Heart right ventricle (tissue), 16 donors: ENCODE results near the gene C20orf202. TPM values are rescaled to one million over a fixed set of nuclear protein-coding genes. Genes with fewer than 3 reads are reported as not detected.
A peak's percentile ranks its signal among the peaks of the same experiment; 100 is the strongest.

Experiments
- ATAC-seq, 8 donors: fragments of 200-7000 bp; cut with Tn5 transposase; one replicate each; pipeline ENCODE4 v1.9.1; 2020; ENCODE audit warnings: mild to moderate bottlenecking in 8 of 8, moderate library complexity in 8 of 8, moderate number of reproducible peaks in 1 of 8
- DNase-seq, 2 donors: peaks; one replicate each; pipeline ENCODE4 v3.0.0-alpha.2; 2020
- H3K27ac ChIP-seq, 10 donors: fragments of 200-600 bp; sonication (generic) in 2 of 10; one replicate each; pipeline versions ENCODE4 v1.5.0 to v1.8.0; 2020 to 2022; ENCODE audit warnings: mild to moderate bottlenecking in 3 of 10
- H3K27me3 ChIP-seq, 7 donors: fragments of 200-600 bp; one replicate each; pipeline ENCODE4 v1.8.0; 2021 to 2022; ENCODE audit warnings: mild to moderate bottlenecking in 2 of 7
- H3K36me3 ChIP-seq, 9 donors: fragments of 200-600 bp; sonication (generic) in 1 of 9; one replicate each; pipeline versions ENCODE4 v1.5.0 to v1.8.0; 2020 to 2022; ENCODE audit warnings: mild to moderate bottlenecking in 2 of 9
- H3K4me1 ChIP-seq, 9 donors: fragments of 200-600 bp; sonication (generic) in 1 of 9; one replicate each; pipeline versions ENCODE4 v1.5.0 to v1.8.0; 2020 to 2022; ENCODE audit warnings: mild to moderate bottlenecking in 4 of 9
- H3K4me3 ChIP-seq, 10 donors: fragments of 200-600 bp; sonication (generic) in 2 of 10; one replicate each; pipeline versions ENCODE4 v1.5.0 to v1.8.0; 2020 to 2022; ENCODE audit warnings: mild to moderate bottlenecking in 7 of 10, moderate library complexity in 2 of 10
- H3K9me3 ChIP-seq, 11 donors: fragments of 200-600 bp in 10 of 11; sonication (generic) in 2 of 11; one replicate each; pipeline versions ENCODE4 v1.5.0 to v1.8.0; 2013 to 2022; ENCODE audit warnings: mild to moderate bottlenecking in 2 of 11, control low read depth in 1 of 11, moderate library complexity in 1 of 11
- CTCF ChIP-seq, 9 donors: fragments of 200-600 bp; sonication (generic) in 2 of 9; IDR thresholded peaks; one replicate each; pipeline versions ENCODE4 v1.5.0 to v1.8.0; 2021 to 2022; ENCODE audit warnings: antibody characterized with exemption in 9 of 9, mild to moderate bottlenecking in 5 of 9, moderate library complexity in 1 of 9
- WGBS, 2 donors: extraction: QIAGEN DNeasy Blood & Tissue Kit; methylation state at CpG; one replicate each; pipeline ENCODE4 v1.1.7; 2013; ENCODE audit warnings: inconsistent platforms in 1 of 2; 5-methylcytosine and 5-hydroxymethylcytosine counted together
- intact Hi-C, 10 donors: fragments of 100-400 bp; cut with DNase I; formaldehyde crosslinking; loops; one replicate each; pipeline versions ENCODE4 v1.11.1 to v1.14.2; 2022
- polyA plus RNA-seq, 2 donors: library from polyadenylated mRNA; stranded (reverse); fragments of 200-250 nt; gene quantifications; one replicate each; pipeline ENCODE4 v1.2.3, GENCODE V29; 2013
- total RNA-seq, 10 donors: library from RNA; stranded (reverse); fragmentation: NEBNext Ultra II Directional in 3 of 10; extraction: Animal tissue kit (Norgen Biotek cat#: 25700) in 3 of 10; gene quantifications; one replicate each; pipeline versions ENCODE4 v1.2.1 to v1.2.4, GENCODE V29; 2021 to 2023
- donor health status: Arrhythmogenic right ventricular cardiomyopathy.
- donor health status: ischemic (EF 13 %, LVEDD 7.1; RV severe dilation, severe dysfunction).
- donor health status: healthy with polysubstance abuse.
- donor health status: DM: no; HTN: yes; CAD: no.
- donor health status: DM: no; HTN: no; CAD: no.
- donor health status: ischemic (EF 25% LVEDD 6.9; RV normal size, moderate dysfunction).
- donor health status: ischemic (EF 25% LVEDD 5.7; RV mildly dilated, moderate dysfunction).
- donor health status: healthy.
- donor health status: DM: yes; HTN: yes; CAD: no.
- donor health status: Ischemic cardiomyopathy.
- donor health status: ischemic (EF 35%, LVEDD 5.7; RV mildly dilated, moderate dysfunction).
- donor health status: nonischemic (EF 11% LVEDD 7.7; RV severe dilation, severe dysfunction).
- donor health status: DM: yes; HTN: yes; CAD: no.
- donor health status: PGD.
- donor health status: ischemic (EF 29% LVEDD 5.4; RV normal size, mild dysfunction).
- donor health status: nonischemic (EF 23%, LVEDD 6.1; RV moderate dilation, normal function).

Gene C20orf202
- total and polyA plus RNA-seq, 12 donors = 0.18 to 0.90 (median 0.38) TPM; not detected in 4

DNA sequence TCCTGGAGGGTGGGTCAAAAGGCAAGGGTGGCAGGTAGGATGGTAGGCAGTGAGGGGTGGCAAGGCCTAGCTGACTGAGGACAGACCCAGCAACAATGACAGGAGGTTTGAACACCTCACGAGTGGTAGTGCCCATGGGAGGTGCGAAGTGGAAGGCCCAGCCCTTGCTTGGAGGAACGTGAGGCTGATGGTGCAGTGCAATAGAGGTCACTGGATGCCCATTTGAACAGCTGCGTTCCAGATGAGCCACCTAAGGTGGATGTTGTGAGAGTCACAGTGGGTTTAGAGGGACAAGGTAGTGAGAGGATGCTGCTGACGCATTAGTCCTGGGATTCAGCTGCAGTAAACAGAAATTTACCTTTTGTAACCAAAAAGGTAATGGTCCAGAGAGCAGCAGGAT, 34.0 kb upstream of the C20orf202 start:
- no peaks in the 10 kb centered on the region for H3K9me3 ChIP-seq
- WGBS, 2 donors = 95% methylated on average over 5 of the region's 5 CpGs
- H3K4me3 ChIP-seq = no peak overlapping the region
- H3K4me1 ChIP-seq = peaks cover 0 to 11% (median 0%) of the 10 kb centered on the region in 9 donors
- no peaks in the 10 kb centered on the region for H3K27me3 ChIP-seq
- H3K27ac ChIP-seq = no peak overlapping the region
- ATAC-seq (no peak), DNase-seq (no peak)
- TF ChIP-seq CTCF (IDR thresholded peaks at IDR 0.05) = no peak
- intact Hi-C loops = no loop called here
- H3K36me3 ChIP-seq = peaks cover 0 to 100% (median 63%) of the 10 kb centered on the region in 9 donors

- ATAC-seq (peak in 4 of 8 donors; percentile 21 to 54 (median 40)), DNase-seq (peak in 1 of 2 donors; percentile 37)
- WGBS, 2 donors = 41 to 58% methylated on average over 4 of the region's 4 CpGs
- intact Hi-C loops = no loop called here
- no peaks in the 10 kb centered on the region for H3K4me1 ChIP-seq
- no peaks in the 10 kb centered on the region for H3K9me3 ChIP-seq
- no peaks in the 10 kb centered on the region for H3K27me3 ChIP-seq
- H3K4me3 ChIP-seq = no peak overlapping the region
- H3K36me3 ChIP-seq = peaks cover 0 to 98% (median 41%) of the 10 kb centered on the region in 9 donors
- no peak overlapping the region for H3K27ac ChIP-seq
- TF ChIP-seq CTCF (IDR thresholded peaks at IDR 0.05) = no peak
Observed at GRCh38 chr20:1171461-1172093, 31.7 kb upstream of the C20orf202 start.

DNA sequence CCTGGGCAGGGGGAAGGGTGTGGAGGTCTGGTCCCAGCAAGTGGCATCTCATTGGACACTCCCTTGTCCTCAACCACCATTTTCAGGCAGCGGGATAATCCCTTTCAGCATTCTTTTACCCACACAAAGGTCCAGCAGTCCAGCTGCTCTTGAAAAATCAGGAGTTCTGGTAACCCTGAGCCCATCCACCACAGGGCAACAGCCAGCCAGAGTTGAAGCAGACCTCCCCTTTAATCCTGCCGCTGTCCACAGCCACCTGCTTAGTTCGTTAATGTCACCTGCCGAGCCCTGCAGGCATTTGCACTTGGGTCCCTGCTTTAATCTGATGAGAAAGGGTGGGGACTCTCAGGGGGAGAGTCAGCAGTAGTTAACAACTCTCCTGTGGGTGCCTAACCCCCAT, 29.6 kb upstream of the C20orf202 start:
- Histone ChIP-seq H3K27ac (no peak overlapping the region), H3K36me3 (peaks cover 0 to 88% (median 28%) of the 10 kb centered on the region in 9 donors), H3K9me3 (no peaks in the 10 kb centered on the region), H3K27me3 (no peaks in the 10 kb centered on the region), H3K4me3 (no peak overlapping the region), H3K4me1 (no peaks in the 10 kb centered on the region)
- no peak for TF ChIP-seq CTCF (IDR thresholded peaks at IDR 0.05)
- intact Hi-C loops = no loop called here
- DNase-seq (no peak), ATAC-seq (no peak)
- 76 to 82% methylated on average over 4 of the region's 4 CpGs for WGBS, 2 donors

DNA sequence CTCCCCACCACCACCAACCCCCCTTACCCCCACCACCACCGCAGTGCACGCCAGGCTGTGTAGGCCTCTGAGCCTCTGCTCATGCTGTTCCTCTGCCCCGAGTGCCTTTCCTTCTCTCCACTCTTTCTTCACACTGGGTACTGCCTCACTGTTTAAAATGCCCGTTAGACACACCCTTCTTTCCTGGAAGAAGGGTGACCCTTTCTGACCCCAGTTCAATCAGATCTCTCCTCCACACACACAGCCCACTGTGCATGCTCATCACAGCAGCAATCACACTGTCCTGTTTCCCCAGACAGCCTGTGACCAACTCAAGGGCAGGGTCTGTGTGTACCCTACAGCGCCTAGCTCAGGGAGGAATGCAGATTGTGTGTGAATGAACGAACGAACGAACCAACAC, 28.5 kb upstream of the C20orf202 start:
- intact Hi-C loops = loop anchor here in 1 of 10 donors (5.0 kb wide), 1 partner anchor 38 kb away; no protein-coding TSS in a partner anchor
- Histone ChIP-seq H3K36me3 (peaks cover 0 to 82% (median 17%) of the 10 kb centered on the region in 9 donors), H3K27me3 (no peaks in the 10 kb centered on the region), H3K4me3 (no peak overlapping the region), H3K9me3 (no peaks in the 10 kb centered on the region), H3K4me1 (no peaks in the 10 kb centered on the region), H3K27ac (no peak overlapping the region)
- 92 to 94% methylated on average over 8 of the region's 8 CpGs for WGBS, 2 donors
- TF ChIP-seq CTCF (IDR thresholded peaks at IDR 0.05) = no peak
- DNase-seq (no peak), ATAC-seq (no peak)
